Lower leg skin (tissue), 4 donors: ENCODE data around the gene MAPK14. TPM values are rescaled to one million over a fixed set of nuclear protein-coding genes. Genes with fewer than 3 reads are reported as not detected.
A peak's percentile ranks its signal among the peaks of the same experiment; 100 is the strongest.
"Not testable (repeated sequence)": the region's sequence is repeated elsewhere in the genome, so short reads cannot be mapped to it uniquely, and the experiment has no call there.

Experiments used
- DNase-seq, 2 donors: peaks; one replicate each; pipeline ENCODE4 v3.0.0-alpha.2; 2019; ENCODE audit warnings: low spot score in 2 of 2
- H3K4me3 ChIP-seq: fragments of 200-600 bp; sonication (generic); 2 replicates; pipeline ENCODE4 v1.5.1; 2017; ENCODE audit warnings: mild to moderate bottlenecking, low read depth; ENCODE audit not compliant: poor library complexity, severe bottlenecking
- POLR2A ChIP-seq, 2 donors: fragments of 450-650 bp; IDR thresholded peaks; one replicate each; pipeline ENCODE4 v1.6.1; 2016 to 2017; ENCODE audit warnings: antibody characterized with exemption in 2 of 2, mild to moderate bottlenecking in 1 of 2, moderate library complexity in 1 of 2
- WGBS, 2 donors: methylation state at CpG; one replicate each; pipeline ENCODE4 v1.1.5; 2018; 5-methylcytosine and 5-hydroxymethylcytosine counted together
- intact Hi-C: fragments of 100-400 bp; cut with DNase I; formaldehyde crosslinking; loops from one replicate; pipeline ENCODE4 v1.15.0; 2023; ENCODE audit warnings: low total_unique reads
- total RNA-seq, 4 donors: library from RNA; depleted of rRNA; stranded (reverse); fragments of >200 nt; gene quantifications; one replicate each; pipeline ENCODE4 v1.1.0, GENCODE V29; 2016
- TF ChIP-seq, protein P1 (sequence below), 3 donors: fragments of 450-650 bp; IDR thresholded peaks; one replicate each; pipeline ENCODE4 v1.5.1; 2016; ENCODE audit warnings: antibody characterized with exemption in 3 of 3, mild to moderate bottlenecking in 3 of 3, moderate library complexity in 2 of 3

The MAPK14 gene
- total RNA-seq, 4 donors from 2014 or later, result 63.0 to 153 (median 77.7) TPM

DNA sequence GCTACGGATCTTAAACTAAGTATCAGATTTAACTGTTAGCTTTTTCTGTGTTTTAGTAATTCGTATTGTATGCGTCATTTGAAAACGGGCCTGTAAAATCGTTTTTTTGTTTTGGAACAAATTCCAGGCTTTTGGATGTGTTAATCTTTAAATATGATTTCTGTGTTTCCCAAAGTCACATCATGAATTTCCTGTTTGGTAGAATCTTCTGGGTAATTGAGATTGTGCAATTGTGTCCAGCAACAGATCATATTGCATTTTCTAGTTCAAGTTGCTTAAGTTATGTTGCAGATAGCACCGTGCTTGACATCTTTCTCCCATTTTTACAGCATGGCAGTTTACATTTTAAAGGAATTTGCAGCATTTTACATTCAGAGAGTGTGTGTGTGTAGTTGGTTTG is 1.9 kb downstream of the MAPK14 start:
- DNase-seq, result no peak
- 2 to 3% methylated on average over 6 of the region's 6 CpGs for WGBS, 2 donors
- no peak for TF ChIP-seq POLR2A (IDR thresholded peaks at IDR 0.05)
- TF ChIP-seq, protein P1, sequence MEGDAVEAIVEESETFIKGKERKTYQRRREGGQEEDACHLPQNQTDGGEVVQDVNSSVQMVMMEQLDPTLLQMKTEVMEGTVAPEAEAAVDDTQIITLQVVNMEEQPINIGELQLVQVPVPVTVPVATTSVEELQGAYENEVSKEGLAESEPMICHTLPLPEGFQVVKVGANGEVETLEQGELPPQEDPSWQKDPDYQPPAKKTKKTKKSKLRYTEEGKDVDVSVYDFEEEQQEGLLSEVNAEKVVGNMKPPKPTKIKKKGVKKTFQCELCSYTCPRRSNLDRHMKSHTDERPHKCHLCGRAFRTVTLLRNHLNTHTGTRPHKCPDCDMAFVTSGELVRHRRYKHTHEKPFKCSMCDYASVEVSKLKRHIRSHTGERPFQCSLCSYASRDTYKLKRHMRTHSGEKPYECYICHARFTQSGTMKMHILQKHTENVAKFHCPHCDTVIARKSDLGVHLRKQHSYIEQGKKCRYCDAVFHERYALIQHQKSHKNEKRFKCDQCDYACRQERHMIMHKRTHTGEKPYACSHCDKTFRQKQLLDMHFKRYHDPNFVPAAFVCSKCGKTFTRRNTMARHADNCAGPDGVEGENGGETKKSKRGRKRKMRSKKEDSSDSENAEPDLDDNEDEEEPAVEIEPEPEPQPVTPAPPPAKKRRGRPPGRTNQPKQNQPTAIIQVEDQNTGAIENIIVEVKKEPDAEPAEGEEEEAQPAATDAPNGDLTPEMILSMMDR (IDR thresholded peaks at IDR 0.05), result no peak
- peak overlapping the region; percentile 95 for H3K4me3 ChIP-seq
- intact Hi-C loops, result loop anchor here (5.0 kb wide), 2 partner anchors 63 to 333 kb away; no protein-coding TSS in a partner anchor

DNA sequence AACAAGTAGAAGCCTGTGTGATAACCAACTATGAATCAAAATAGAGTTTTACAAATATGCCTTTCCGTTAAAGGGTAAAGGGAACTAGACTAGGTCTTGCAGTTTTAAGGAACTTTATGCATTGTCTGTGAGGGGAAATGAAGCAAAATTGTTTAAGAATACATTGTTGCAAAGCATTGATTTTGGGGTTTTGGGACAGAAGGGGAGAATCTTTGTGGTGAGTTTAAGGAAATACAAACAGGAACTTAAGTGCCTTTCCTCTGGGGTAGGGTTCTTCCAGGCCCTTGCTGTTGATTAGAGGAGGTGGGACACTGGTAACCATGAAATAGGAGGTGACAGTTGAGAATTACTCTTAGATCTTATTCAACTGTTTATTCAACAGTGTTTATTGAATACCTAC is 4.7 kb downstream of the MAPK14 start:
- intact Hi-C loops, result no loop called here
- 62% methylated on average over 1 of the region's 1 CpG for WGBS, 2 donors
- TF ChIP-seq, protein P1 (IDR thresholded peaks at IDR 0.05), result no peak
- no peak for TF ChIP-seq POLR2A (IDR thresholded peaks at IDR 0.05)
- H3K4me3 ChIP-seq, result no peak overlapping the region
- no peak for DNase-seq

DNA sequence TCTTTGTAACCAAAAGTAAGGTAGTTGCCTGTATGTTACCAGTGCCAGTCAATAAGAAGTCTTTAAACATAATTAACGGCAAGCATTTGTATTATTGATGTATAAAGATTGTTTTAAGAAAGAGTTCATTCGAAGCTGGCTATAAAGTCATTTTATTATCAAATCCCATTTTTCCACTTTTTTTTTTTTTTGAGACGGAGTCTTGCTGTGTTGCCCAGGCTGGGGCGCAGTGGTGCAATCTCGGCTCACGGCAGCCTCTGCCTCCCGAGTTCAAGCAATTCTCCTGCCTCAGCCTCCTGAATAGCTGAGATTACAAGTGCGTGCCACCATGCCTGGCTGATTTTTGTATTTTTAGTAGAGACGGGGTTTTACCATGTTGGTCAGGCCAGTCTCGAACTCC is 5.5 kb downstream of the MAPK14 start:
- 89 to 92% methylated on average over 10 of the region's 10 CpGs for WGBS, 2 donors
- H3K4me3 ChIP-seq, DNase-seq, intact Hi-C loops: not testable (repeated sequence)

DNA sequence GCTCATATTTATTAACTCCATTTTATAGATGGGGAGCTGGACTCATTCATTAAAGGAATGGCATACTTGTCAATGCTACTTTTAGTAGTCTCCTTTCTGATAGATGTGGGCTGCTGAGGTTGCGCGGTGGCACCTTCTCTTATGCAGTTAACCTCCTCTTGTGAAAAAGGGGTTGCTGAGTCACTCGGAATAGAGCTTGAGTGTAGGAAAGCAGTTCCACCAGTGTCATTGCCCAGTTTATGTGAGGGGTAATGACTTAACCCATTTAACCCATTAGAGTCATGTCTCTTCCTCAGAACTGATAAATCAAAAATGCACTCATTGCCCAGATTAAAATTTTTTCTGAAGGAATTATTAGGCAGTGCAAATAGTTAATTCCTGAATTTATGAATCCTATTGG is 6.3 kb downstream of the MAPK14 start:
- DNase-seq, result no peak
- no peak overlapping the region for H3K4me3 ChIP-seq
- 45 to 46% methylated on average over 3 of the region's 3 CpGs for WGBS, 2 donors
- no peak for TF ChIP-seq POLR2A (IDR thresholded peaks at IDR 0.05)
- TF ChIP-seq, protein P1 (IDR thresholded peaks at IDR 0.05), result no peak
- intact Hi-C loops, result no loop called here

DNA sequence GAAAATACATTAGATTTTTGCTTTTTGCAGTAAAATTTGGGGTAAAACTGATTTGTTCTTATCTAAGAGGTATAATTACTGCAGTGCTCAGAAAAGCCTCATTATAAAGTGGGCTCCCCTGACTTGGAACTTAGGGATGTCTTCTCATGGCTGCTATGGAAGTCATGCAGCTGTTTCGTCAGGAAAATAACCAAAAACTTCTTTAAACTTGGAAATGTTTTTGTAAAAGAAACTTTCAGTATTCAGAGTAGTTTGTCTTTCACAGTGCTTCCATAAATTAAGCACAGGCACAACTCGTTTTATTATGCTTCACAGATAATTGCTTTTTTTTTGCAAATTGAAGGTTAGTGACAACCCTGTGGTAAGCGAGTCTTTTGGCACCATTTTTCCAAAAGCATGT is 6.8 kb downstream of the MAPK14 start:
- TF ChIP-seq POLR2A (IDR thresholded peaks at IDR 0.05), result no peak
- TF ChIP-seq, protein P1 (IDR thresholded peaks at IDR 0.05), result no peak
- H3K4me3 ChIP-seq, result no peak overlapping the region
- whole genome bisulfite sequencing, 2 donors, result 26 to 42% methylated on average over 3 of the region's 3 CpGs
- DNase-seq, result no peak
- intact Hi-C loops, result no loop called here

DNA sequence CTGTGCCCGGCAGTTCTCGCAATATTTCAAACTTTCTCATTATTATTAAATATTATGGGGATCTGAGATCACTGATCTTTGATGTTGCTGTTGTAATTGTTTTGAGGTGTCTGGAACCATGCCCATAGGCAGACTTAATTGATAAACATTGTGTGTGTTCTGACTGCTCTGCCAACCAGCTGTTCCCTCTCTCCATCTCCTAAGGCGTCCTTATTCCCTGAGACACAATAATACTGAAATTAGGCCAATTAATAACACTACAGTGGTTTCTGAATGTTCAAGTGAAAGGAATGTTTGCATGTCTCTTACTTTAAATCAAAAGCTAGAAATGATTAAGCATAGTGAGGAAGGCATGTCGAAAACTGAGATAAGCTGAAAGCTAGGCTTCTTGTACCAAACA is 7.6 kb downstream of the MAPK14 start:
- no peak for DNase-seq
- 49 to 50% methylated on average over 4 of the region's 4 CpGs for WGBS, 2 donors
- intact Hi-C loops, result no loop called here
- TF ChIP-seq POLR2A (IDR thresholded peaks at IDR 0.05), result no peak
- TF ChIP-seq, protein P1 (IDR thresholded peaks at IDR 0.05), result no peak
- H3K4me3 ChIP-seq, result no peak overlapping the region
